Upper lobe of left lung (tissue), 6 donors: ENCODE measurements around the gene ELK4. TPM values are rescaled to one million over a fixed set of nuclear protein-coding genes. Genes with fewer than 3 reads are reported as not detected.

Source experiments
- ATAC-seq, 2 donors: fragments of 200-7000 bp; cut with Tn5 transposase; one replicate each; pipeline ENCODE4 v1.9.1; 2022; ENCODE audit warnings: mild to moderate bottlenecking in 2 of 2, moderate library complexity in 2 of 2; ENCODE audit not compliant: low FRiP score in 2 of 2
- DNase-seq, 2 donors: peaks; one replicate each; pipeline ENCODE4 v3.0.0-alpha.2; 2019 to 2020
- H3K27ac ChIP-seq, 4 donors: fragments of 200-600 bp; sonication (generic); one replicate each; pipeline ENCODE4 v1.5.1; 2016 to 2019
- H3K27me3 ChIP-seq, 4 donors: fragments of 200-600 bp; sonication (generic); one replicate each; pipeline ENCODE4 v1.5.1; 2017 to 2019
- H3K36me3 ChIP-seq, 4 donors: fragments of 200-600 bp; sonication (generic); one replicate each; pipeline ENCODE4 v1.5.1; 2016 to 2019
- H3K4me1 ChIP-seq, 4 donors: fragments of 200-600 bp; sonication (generic); one replicate each; pipeline ENCODE4 v1.5.1; 2018 to 2019
- H3K4me3 ChIP-seq, 4 donors: fragments of 200-600 bp; sonication (generic); one replicate each; pipeline ENCODE4 v1.5.1; 2017 to 2019; ENCODE audit warnings: mild to moderate bottlenecking in 2 of 4, moderate library complexity in 1 of 4
- H3K9me3 ChIP-seq, 4 donors: fragments of 200-600 bp; sonication (generic); one replicate each; pipeline ENCODE4 v1.5.1; 2018 to 2019
- CTCF ChIP-seq, 6 experiments: fragments of 450-650 bp in 4 of 6; fragments of 200-600 bp in 2 of 6; sonication (generic) in 2 of 6; IDR thresholded peaks; one replicate each; pipeline ENCODE4 v1.5.1; 2016 to 2019; ENCODE audit warnings: antibody characterized with exemption in 6 of 6
- EP300 ChIP-seq, 4 donors: sonication (generic); formaldehyde crosslinking; IDR thresholded peaks; one replicate each; pipeline ENCODE4 v1.5.1; 2017; ENCODE audit warnings: antibody characterized with exemption in 4 of 4, control low read depth in 2 of 4
- POLR2A ChIP-seq, 4 donors: fragments of 450-650 bp; IDR thresholded peaks; one replicate each; pipeline ENCODE4 v1.5.1; 2016 to 2017; ENCODE audit warnings: antibody characterized with exemption in 4 of 4, mild to moderate bottlenecking in 2 of 4
- POLR2AphosphoS5 ChIP-seq, 2 donors: sonication (generic); formaldehyde crosslinking; IDR thresholded peaks; one replicate each; pipeline ENCODE4 v1.5.1; 2017; ENCODE audit warnings: antibody characterized with exemption in 2 of 2
- WGBS, 2 donors: methylation state at CpG; one replicate each; pipeline ENCODE4 v1.1.5; 2017 to 2018; 5-methylcytosine and 5-hydroxymethylcytosine counted together
- total RNA-seq, 6 donors: library from RNA; depleted of rRNA in 4 of 6; stranded (reverse); fragments of >200 nt in 4 of 6; gene quantifications; one replicate each; pipeline versions ENCODE4 v1.1.0 to v1.2.1, GENCODE V29; 2016 to 2021
- donor health status: DM: no; HTN: no; CAD: no; lungs with moderate emphysema.
- donor health status: DM: no; HTN: yes; CAD: no; lungs with severe emphysema.

ELK4 gene
- 10 to 100 TPM; 15.7 to 65.4 (median 30.2) TPM for total RNA-seq

- no peaks in the 10 kb centered on the region for H3K36me3 ChIP-seq
- H3K4me3 ChIP-seq = peak within 1 kb of the TSS; percentile 57 to 84 (median 77)
- H3K9me3 ChIP-seq = no peaks in the 10 kb centered on the region
- H3K27me3 ChIP-seq = no peaks in the 10 kb centered on the region
- peak; percentile 65 to 95 (median 84) for TF ChIP-seq CTCF (IDR thresholded peaks at IDR 0.05)
- peak in 1 of 4 donors; percentile 64 for TF ChIP-seq EP300 (IDR thresholded peaks at IDR 0.05)
- peak; percentile 91 to 96 for TF ChIP-seq POLR2AphosphoS5 (IDR thresholded peaks at IDR 0.05)
- TF ChIP-seq POLR2A (IDR thresholded peaks at IDR 0.05) = peak in 3 of 4 donors; percentile 61 to 94 (median 85)
- DNase-seq (peak; percentile 97 to 98), ATAC-seq (peak; percentile 98)
- H3K27ac ChIP-seq = peak within 1 kb of the TSS; percentile 92 to 98 (median 95)
- H3K4me1 ChIP-seq = peaks cover 23 to 33% (median 23%) of the 10 kb centered on the region in 4 donors
- 1 to 2% methylated on average over 25 to 29 of the region's 83 CpGs for WGBS, 2 donors
These were observed at the start of gene ELK4 for GRCh38 chr1:205631768-205632668. ELK4 (minus strand) TSS chr1:205632011; CDS start chr1:205623882, 8,129 bp downstream.

GRCh38 chr1:205681364-205681763, 49.6 kb upstream of the ELK4 start:
- no peaks in the 10 kb centered on the region for H3K9me3 ChIP-seq
- DNase-seq = no peak
- TF ChIP-seq EP300 (IDR thresholded peaks at IDR 0.05) (no peak), POLR2A (IDR thresholded peaks at IDR 0.05) (no peak), POLR2AphosphoS5 (IDR thresholded peaks at IDR 0.05) (no peak), CTCF (IDR thresholded peaks at IDR 0.05) (no peak)
- H3K27ac ChIP-seq = no peak overlapping the region
- no peaks in the 10 kb centered on the region for H3K36me3 ChIP-seq
- no peak overlapping the region for H3K4me3 ChIP-seq
- H3K4me1 ChIP-seq = peaks cover 9 to 21% (median 14%) of the 10 kb centered on the region in 4 donors
- no peaks in the 10 kb centered on the region for H3K27me3 ChIP-seq
- no peak for ATAC-seq
- 76 to 90% methylated on average over 3 of the region's 3 CpGs for WGBS, 2 donors

- peaks cover 9 to 21% (median 14%) of the 10 kb centered on the region in 4 donors for H3K4me1 ChIP-seq
- TF ChIP-seq EP300 (IDR thresholded peaks at IDR 0.05) = no peak
- TF ChIP-seq POLR2AphosphoS5 (IDR thresholded peaks at IDR 0.05) = no peak
- no peak for TF ChIP-seq POLR2A (IDR thresholded peaks at IDR 0.05)
- no peak for TF ChIP-seq CTCF (IDR thresholded peaks at IDR 0.05)
- H3K27me3 ChIP-seq = no peaks in the 10 kb centered on the region
- no peaks in the 10 kb centered on the region for H3K9me3 ChIP-seq
- H3K4me3 ChIP-seq = peak within 1 kb of the TSS; percentile 60 to 84 (median 69)
- DNase-seq (peak in 1 of 2 donors; percentile 88), ATAC-seq (peak; percentile 17 to 77)
- no peaks in the 10 kb centered on the region for H3K36me3 ChIP-seq
- H3K27ac ChIP-seq = peak within 1 kb of the TSS in 2 of 4 donors; percentile 54 to 61
- WGBS, 2 donors = 2 to 4% methylated on average over 20 to 37 of the region's 86 CpGs
These were observed 48.5 kb upstream of the ELK4 start, which contains the start of gene SLC45A3 for GRCh38 chr1:205680073-205680851. SLC45A3 (minus strand) TSS chr1:205680509; CDS start chr1:205664656, 15,853 bp downstream.

GRCh38 chr1:205678286-205679111, 46.7 kb upstream of the ELK4 start:
- Histone ChIP-seq H3K4me1 (peaks cover 9 to 21% (median 14%) of the 10 kb centered on the region in 4 donors), H3K4me3 (peak overlapping the region in 3 of 4 donors; percentile 60 to 84 (median 75)), H3K27me3 (no peaks in the 10 kb centered on the region), H3K36me3 (no peaks in the 10 kb centered on the region), H3K9me3 (no peaks in the 10 kb centered on the region), H3K27ac (peak overlapping the region in 2 of 4 donors; percentile 6 to 61)
- 57 to 70% methylated on average over 7 to 10 of the region's 10 CpGs for WGBS, 2 donors
- ATAC-seq (peak in 1 of 2 donors; percentile 11), DNase-seq (no peak)
- TF ChIP-seq POLR2AphosphoS5 (IDR thresholded peaks at IDR 0.05) = no peak
- no peak for TF ChIP-seq CTCF (IDR thresholded peaks at IDR 0.05)
- TF ChIP-seq POLR2A (IDR thresholded peaks at IDR 0.05) = no peak
- no peak for TF ChIP-seq EP300 (IDR thresholded peaks at IDR 0.05)
